Astrocyte (in vitro differentiated cells and primary cell): ENCODE data around the gene ING3. TPM values are rescaled to one million over a fixed set of nuclear protein-coding genes. Genes with fewer than 3 reads are reported as not detected.

Source experiments
- DNase-seq: peaks from one replicate; pipeline ENCODE4 v3.0.0-alpha.2; 2010; ENCODE audit warnings: low read depth
- FAIRE-seq: peaks from 2 replicates; lab custom pipeline; 2011; peaks lifted over from hg19 to GRCh38; lab: Jason Lieb, UNC
- H2AFZ ChIP-seq: 2 replicates; pipeline ENCODE4 v1.6.0; 2012; ENCODE audit warnings: low read depth, low read length, inconsistent platforms
- H3K27ac ChIP-seq: 2 replicates; pipeline ENCODE4 v1.5.1; 2011; ENCODE audit warnings: low read depth, low read length, inconsistent platforms
- H3K27me3 ChIP-seq: 2 replicates; pipeline ENCODE4 v1.6.0; 2011; ENCODE audit warnings: low read length, inconsistent platforms; ENCODE audit not compliant: insufficient read depth
- H3K36me3 ChIP-seq: 2 replicates; pipeline ENCODE4 v1.5.1; 2011; ENCODE audit warnings: low read length, inconsistent platforms; ENCODE audit not compliant: insufficient read depth
- H3K4me1 ChIP-seq: 2 replicates; pipeline ENCODE4 v1.5.1; 2011; ENCODE audit warnings: low read length, inconsistent platforms; ENCODE audit not compliant: insufficient read depth
- H3K4me2 ChIP-seq: 2 replicates; pipeline ENCODE4 v1.6.0; 2012; ENCODE audit warnings: low read length, inconsistent platforms
- H3K4me3 ChIP-seq: 2 replicates; pipeline ENCODE4 v1.5.1; 2011; ENCODE audit warnings: low read depth, mild to moderate bottlenecking, low read length, inconsistent platforms; ENCODE audit not compliant: insufficient read depth
- H3K79me2 ChIP-seq: 2 replicates; pipeline ENCODE4 v1.6.0; 2012; ENCODE audit warnings: mild to moderate bottlenecking, low read length, inconsistent platforms; ENCODE audit not compliant: insufficient read depth
- H3K9ac ChIP-seq: 2 replicates; pipeline ENCODE4 v1.6.0; 2012; ENCODE audit warnings: mild to moderate bottlenecking, low read length, inconsistent platforms
- H3K9me3 ChIP-seq: 2 replicates; pipeline ENCODE4 v1.5.1; 2012; ENCODE audit warnings: low read depth, mild to moderate bottlenecking, low read length, inconsistent platforms; ENCODE audit not compliant: insufficient read depth
- H4K20me1 ChIP-seq: 2 replicates; pipeline ENCODE4 v1.6.0; 2012; ENCODE audit warnings: low read length, inconsistent platforms; ENCODE audit not compliant: insufficient read depth
- H3K27ac Mint-ChIP-seq: one replicate; pipeline ENCODE4 v1.8.0; 2021; ENCODE audit warnings: mild to moderate bottlenecking, mixed read lengths; ENCODE audit not compliant: unreplicated experiment
- H3K27me3 Mint-ChIP-seq: one replicate; pipeline ENCODE4 v1.8.0; 2021; ENCODE audit warnings: low read depth, mixed read lengths; ENCODE audit not compliant: unreplicated experiment
- H3K36me3 Mint-ChIP-seq: one replicate; pipeline ENCODE4 v1.8.0; 2021; ENCODE audit warnings: low read depth, mixed read lengths; ENCODE audit not compliant: unreplicated experiment
- H3K4me1 Mint-ChIP-seq: one replicate; pipeline ENCODE4 v1.8.0; 2021; ENCODE audit warnings: low read depth, mixed read lengths; ENCODE audit not compliant: unreplicated experiment
- H3K4me3 Mint-ChIP-seq: one replicate; pipeline ENCODE4 v1.8.0; 2021; ENCODE audit warnings: mild to moderate bottlenecking, moderate library complexity, mixed read lengths; ENCODE audit not compliant: unreplicated experiment
- H3K9me3 Mint-ChIP-seq: one replicate; pipeline ENCODE4 v1.8.0; 2021; ENCODE audit warnings: mild to moderate bottlenecking, mixed read lengths; ENCODE audit not compliant: unreplicated experiment
- EZH2 ChIP-seq: IDR thresholded peaks from 2 replicates; pipeline ENCODE4 v1.6.1; 2012; ENCODE audit warnings: mild to moderate bottlenecking, low read length, inconsistent platforms; ENCODE audit not compliant: insufficient read depth
- total RNA-seq: library from RNA; stranded (reverse); gene quantifications from 2 replicates; pipeline ENCODE4 v1.2.1, GENCODE V29; 2021
- TF ChIP-seq, protein P1 (sequence below): IDR thresholded peaks from 2 replicates; pipeline ENCODE4 v1.5.1; 2011; ENCODE audit warnings: low read depth, mild to moderate bottlenecking, inconsistent platforms, low read length, moderate library complexity; ENCODE audit not compliant: insufficient read depth

ING3 gene
- total RNA-seq, 1 donor from 2014 or later = 8.6 TPM

DNA sequence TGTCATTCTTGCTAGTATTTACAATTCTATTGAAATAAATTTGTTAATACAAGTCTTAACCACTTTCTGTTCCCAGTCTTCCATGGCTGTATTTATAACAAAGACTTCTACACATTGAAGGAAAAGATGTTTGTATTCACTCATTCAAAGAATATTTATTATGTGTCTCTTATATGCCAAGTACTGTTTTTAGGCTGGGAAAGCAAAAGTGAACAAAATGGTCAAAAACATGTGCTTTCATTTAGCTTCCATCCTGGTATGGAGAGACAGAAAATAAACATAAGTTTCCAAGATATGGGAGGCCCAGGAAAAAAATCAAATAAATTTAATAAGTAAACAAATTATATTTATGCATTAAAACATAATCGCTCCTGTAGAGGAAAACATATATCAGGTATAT lies 60.8 kb downstream of the ING3 start:
- FAIRE-seq = no peak
- Histone ChIP-seq H3K9ac (no peak overlapping the region), H3K4me1 (peaks cover 4% of the 10 kb centered on the region), H4K20me1 (no peaks in the 10 kb centered on the region), H3K36me3 (no peaks in the 10 kb centered on the region), H3K9me3 (no peaks in the 10 kb centered on the region), H3K79me2 (no peaks in the 10 kb centered on the region), H3K27me3 (no peaks in the 10 kb centered on the region), H3K4me3 (no peak overlapping the region), H3K27ac (no peak overlapping the region), H3K4me2 (no peak overlapping the region), H2AFZ (no peak overlapping the region)
- Mint-ChIP-seq H3K36me3 (no peaks in the 10 kb centered on the region), H3K27ac (no peak overlapping the region), H3K9me3 (no peaks in the 10 kb centered on the region), H3K27me3 (no peaks in the 10 kb centered on the region), H3K4me1 (peaks cover 17% of the 10 kb centered on the region), H3K4me3 (no peak overlapping the region)
- TF ChIP-seq, protein P1, sequence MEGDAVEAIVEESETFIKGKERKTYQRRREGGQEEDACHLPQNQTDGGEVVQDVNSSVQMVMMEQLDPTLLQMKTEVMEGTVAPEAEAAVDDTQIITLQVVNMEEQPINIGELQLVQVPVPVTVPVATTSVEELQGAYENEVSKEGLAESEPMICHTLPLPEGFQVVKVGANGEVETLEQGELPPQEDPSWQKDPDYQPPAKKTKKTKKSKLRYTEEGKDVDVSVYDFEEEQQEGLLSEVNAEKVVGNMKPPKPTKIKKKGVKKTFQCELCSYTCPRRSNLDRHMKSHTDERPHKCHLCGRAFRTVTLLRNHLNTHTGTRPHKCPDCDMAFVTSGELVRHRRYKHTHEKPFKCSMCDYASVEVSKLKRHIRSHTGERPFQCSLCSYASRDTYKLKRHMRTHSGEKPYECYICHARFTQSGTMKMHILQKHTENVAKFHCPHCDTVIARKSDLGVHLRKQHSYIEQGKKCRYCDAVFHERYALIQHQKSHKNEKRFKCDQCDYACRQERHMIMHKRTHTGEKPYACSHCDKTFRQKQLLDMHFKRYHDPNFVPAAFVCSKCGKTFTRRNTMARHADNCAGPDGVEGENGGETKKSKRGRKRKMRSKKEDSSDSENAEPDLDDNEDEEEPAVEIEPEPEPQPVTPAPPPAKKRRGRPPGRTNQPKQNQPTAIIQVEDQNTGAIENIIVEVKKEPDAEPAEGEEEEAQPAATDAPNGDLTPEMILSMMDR = no peak
- TF ChIP-seq EZH2 = no peak
- no peak for DNase-seq

DNA sequence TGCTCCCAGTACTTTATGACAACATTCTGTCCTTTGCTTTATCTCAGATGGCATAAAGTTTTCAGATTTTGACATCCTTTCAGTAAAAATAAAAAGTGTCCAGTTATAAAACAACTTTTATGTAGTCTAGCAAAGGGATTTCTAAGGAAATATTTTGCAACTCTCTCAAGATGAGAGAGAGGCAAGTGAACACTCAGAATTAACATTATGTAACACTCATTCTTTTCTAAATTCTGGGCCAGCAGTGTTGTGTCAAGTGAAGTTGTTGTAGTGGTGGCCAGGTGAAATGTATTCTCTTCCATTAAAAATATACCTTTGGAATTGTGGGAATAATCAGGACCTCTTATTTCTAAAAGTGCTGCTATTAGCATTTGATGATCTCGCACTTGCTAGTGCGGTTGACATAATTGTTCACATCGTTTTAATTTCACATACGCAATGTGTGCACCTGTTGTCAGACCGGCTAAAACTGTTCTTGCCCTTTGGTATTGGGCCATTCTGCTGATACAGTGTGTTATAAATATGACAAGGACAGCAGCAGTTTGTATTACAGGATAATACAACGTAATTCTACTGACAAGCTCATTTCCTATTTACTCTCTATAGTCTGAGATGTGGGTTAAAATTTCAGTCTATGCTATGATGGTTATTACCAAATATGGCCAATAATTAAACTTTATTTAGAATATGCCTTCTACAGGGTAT lies 61.7 kb downstream of the ING3 start:
- Mint-ChIP-seq H3K9me3 (no peaks in the 10 kb centered on the region), H3K4me3 (no peak overlapping the region), H3K36me3 (no peaks in the 10 kb centered on the region), H3K27ac (no peak overlapping the region), H3K4me1 (peaks cover 14% of the 10 kb centered on the region), H3K27me3 (no peaks in the 10 kb centered on the region)
- Histone ChIP-seq H3K27me3 (no peaks in the 10 kb centered on the region), H3K9ac (no peak overlapping the region), H3K27ac (no peak overlapping the region), H3K4me1 (no peaks in the 10 kb centered on the region), H3K36me3 (no peaks in the 10 kb centered on the region), H3K4me2 (no peak overlapping the region), H3K4me3 (no peak overlapping the region), H2AFZ (no peak overlapping the region), H3K9me3 (no peaks in the 10 kb centered on the region), H4K20me1 (no peaks in the 10 kb centered on the region), H3K79me2 (no peaks in the 10 kb centered on the region)
- DNase-seq (no peak), FAIRE-seq (no peak)
- TF ChIP-seq EZH2 = no peak
- TF ChIP-seq, protein P1 = no peak

DNA sequence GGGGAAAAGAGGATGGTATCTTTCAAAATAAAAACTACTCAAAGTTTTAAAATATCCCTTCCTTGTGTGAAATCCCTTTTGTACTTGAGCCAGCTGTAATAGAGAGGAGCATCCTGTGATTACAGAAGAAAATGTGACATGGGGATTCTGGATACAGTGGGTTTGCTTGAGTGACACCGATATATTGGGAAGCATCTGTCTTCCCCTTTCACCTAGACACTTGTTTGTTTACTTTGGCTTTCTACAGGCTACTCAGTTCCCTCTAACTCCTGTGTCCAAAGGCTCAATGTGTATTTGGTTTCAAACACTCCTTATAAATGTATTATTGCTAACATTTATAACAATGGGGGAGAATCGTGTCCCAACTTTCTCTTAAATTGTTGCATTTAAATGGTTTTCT lies 62.3 kb downstream of the ING3 start:
- Histone ChIP-seq H4K20me1 (no peaks in the 10 kb centered on the region), H3K4me3 (no peak overlapping the region), H3K4me2 (no peak overlapping the region), H2AFZ (no peak overlapping the region), H3K9me3 (no peaks in the 10 kb centered on the region), H3K27ac (no peak overlapping the region), H3K79me2 (no peaks in the 10 kb centered on the region), H3K27me3 (no peaks in the 10 kb centered on the region), H3K4me1 (no peaks in the 10 kb centered on the region), H3K9ac (no peak overlapping the region), H3K36me3 (no peaks in the 10 kb centered on the region)
- Mint-ChIP-seq H3K4me1 (peaks cover 13% of the 10 kb centered on the region), H3K36me3 (no peaks in the 10 kb centered on the region), H3K4me3 (no peak overlapping the region), H3K9me3 (no peaks in the 10 kb centered on the region), H3K27ac (no peak overlapping the region), H3K27me3 (no peaks in the 10 kb centered on the region)
- DNase-seq (no peak), FAIRE-seq (peak; percentile 63)
- TF ChIP-seq, protein P1 = no peak
- TF ChIP-seq EZH2 = no peak
